GM21717 (cell line): ENCODE data around the gene PTPRC.

Experiments used
- ATAC-seq: cut with Tn5 transposase; IDR thresholded peaks from one replicate; pipeline ENCODE4 v1.9.1; 2021; ENCODE audit warnings: mild to moderate bottlenecking, moderate library complexity; ENCODE audit not compliant: unreplicated experiment

The PTPRC gene

GRCh38 chr1:198749279-198749678 lies 110.4 kb downstream of the PTPRC start:
- no peak for ATAC-seq

DNA sequence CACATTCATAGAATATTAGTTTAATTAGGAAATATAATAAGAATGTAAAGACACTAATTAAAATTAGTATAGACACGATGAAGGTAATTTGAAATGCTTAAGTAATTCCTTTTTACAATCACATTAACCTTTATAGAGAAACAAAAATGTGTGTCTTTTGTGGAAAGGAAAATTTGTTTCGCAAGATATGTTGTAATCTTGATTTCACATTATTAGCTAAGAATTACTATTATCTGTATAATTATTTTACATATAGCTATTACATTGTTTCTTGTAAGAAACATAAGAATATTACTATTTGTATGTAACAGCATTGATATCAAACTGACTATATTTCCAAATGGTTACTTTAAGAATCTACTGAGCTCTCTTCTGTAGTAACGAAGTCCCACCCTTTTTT lies 111.2 kb downstream of the PTPRC start:
- no peak for ATAC-seq

DNA sequence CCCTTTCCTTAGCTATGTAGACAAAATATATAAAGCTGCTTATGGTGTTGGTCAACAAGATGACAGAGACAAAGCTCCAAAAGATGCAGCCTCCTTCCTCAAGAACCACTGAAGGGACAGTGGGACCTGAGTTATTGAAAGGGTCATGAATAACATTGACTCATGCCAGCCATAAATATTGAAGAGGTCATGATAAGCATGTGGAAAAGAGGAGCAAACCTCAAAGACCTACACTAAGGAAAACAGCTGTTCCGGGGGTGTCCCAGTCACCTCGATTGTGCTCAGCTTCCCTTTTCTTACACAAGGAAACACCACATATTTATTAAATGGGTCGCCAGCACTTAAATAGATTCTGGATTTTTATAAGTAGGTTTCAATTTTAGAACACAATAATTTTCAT lies 112.9 kb downstream of the PTPRC start:
- no peak for ATAC-seq

DNA sequence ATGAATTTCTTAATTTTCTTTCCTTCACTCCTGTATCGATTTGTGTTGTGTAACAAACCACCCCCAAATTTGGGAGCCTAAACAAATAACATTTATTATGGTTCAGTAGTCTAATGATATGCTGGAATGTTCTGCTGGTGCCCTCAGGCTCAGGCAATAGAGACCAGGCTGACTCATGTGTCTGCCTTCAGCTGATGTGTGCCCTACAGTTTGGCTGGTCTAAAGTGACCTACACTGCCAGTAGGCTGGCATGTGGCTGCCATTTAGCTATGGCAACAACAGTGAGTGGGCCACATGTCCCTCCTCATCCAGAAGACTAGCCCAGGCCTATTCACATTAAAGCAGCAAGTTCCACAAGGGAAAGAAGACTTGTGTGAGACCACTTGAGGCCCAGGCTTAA lies 115.8 kb downstream of the PTPRC start:
- no peak for ATAC-seq

DNA sequence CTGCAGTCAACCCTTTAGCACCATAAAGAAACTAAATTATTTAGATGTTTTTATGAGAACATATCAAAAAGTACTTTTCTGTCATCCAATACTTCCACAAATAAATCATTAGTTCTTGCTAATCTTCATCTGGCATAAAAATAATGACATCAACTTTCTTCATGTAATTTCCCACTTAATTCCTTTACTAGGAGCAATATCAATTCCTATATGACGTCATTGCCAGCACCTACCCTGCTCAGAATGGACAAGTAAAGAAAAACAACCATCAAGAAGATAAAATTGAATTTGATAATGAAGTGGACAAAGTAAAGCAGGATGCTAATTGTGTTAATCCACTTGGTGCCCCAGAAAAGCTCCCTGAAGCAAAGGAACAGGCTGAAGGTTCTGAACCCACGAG lies 116.9 kb downstream of the PTPRC start:
- no peak for ATAC-seq

- ATAC-seq = no peak
Measured at GRCh38 chr1:198756470-198756869, 117.6 kb downstream of the PTPRC start.

- no peak for ATAC-seq
Measured at GRCh38 chr1:198761859-198762616, 123.2 kb downstream of the PTPRC start.

DNA sequence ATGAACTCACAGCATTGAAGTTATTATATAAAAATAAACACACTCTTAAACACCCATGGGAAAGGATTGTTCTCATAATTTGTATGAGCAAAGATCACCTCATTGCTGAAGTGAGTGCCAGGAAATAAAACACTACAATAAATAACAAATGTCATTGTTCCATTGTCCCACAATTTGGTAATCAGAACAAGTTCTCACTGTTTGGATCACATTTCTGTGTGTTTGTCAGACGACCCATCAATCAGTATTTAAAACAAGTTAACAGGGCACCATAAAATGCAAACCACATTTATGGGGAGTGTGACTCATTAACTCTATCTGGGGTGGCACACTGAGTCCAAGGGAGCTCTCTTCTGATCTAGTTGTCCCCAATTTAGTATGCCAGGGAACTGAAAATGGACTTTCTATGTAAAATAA lies 124.5 kb downstream of the PTPRC start:
- ATAC-seq = no peak

GRCh38 chr1:198764748-198765147 lies 125.9 kb downstream of the PTPRC start:
- no peak for ATAC-seq

DNA sequence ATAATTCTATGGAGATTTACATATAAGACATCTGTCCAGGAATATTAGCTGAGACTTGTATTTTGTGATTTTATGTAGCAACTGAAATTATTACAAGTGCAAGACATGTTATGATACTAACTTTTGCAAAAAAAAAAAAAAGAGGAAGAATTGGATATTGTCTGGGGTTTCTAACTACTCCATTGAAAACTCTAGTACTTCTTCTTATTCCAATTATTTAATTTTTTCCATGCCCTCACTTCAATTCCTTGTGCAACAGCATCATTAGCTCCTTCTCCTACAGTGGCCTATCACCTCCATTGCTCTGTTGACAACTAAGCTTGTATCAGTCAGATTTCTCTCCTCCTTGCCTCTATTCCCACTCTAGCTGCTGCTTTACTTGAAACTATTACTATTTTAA lies 126.6 kb downstream of the PTPRC start:
- ATAC-seq = no peak

DNA sequence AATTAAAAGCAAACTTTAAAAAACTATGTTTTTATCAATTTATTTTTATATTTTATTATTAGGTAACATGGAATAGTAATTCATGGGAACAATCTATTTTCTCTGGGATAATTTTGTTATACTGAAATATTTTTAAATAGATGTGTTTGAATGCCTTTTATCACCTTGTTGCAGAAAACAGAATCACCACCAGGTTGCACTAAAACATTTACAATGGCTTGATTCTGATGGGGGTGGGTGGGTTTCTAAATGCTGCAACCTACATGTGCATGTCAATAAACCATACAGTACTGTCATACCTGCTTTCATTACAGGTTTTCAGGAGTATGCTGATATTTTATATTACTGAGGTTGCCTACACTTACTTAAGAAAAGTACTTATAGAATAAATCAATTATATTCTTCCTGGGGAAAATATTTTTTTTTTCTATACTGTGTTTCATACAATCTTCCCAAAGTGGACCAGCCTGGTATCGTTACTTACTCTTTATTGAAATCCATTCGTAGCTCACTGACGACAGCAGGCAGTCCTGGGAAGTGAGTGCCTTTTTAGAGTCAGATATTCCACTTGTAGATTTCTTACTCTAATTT lies 132.8 kb downstream of the PTPRC start:
- ATAC-seq = no peak

DNA sequence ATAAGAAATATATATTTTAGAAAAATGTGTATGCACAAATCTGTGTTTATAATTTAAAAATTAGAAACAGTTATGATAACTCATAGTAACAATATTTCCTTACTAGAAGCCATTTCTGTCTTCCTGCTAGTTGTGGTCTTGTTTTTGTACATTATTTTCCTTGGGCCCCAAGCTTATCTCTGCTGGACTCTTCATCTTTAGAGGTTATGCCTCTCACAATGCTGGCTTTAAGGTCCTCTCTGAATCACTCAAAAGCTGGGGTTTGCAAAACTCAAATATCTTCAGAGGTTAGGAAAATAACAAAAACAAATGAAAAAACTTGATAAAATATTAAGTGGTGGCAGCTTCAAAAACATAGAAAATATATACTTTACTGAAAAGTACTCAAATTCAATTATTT lies 133.8 kb downstream of the PTPRC start:
- ATAC-seq = no peak

DNA sequence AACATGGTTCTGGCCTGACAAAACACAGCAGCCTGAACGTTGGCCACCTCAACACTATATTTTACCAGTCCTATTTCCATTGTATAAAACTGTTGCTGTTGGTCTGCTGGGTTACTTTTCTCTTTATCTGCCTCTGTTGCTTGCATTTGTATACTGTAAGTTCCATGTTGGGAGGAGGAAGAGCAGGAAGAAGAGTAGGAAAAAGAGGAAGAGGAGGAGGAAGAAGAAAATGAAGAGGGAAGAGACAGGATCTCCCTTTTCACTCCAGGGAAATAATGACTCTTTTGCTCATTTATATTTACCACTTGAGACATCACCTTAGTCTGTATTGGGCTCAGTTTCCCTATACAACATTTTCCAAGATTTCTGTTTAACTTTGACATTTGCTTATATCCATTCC lies 134.2 kb downstream of the PTPRC start:
- ATAC-seq = no peak

DNA sequence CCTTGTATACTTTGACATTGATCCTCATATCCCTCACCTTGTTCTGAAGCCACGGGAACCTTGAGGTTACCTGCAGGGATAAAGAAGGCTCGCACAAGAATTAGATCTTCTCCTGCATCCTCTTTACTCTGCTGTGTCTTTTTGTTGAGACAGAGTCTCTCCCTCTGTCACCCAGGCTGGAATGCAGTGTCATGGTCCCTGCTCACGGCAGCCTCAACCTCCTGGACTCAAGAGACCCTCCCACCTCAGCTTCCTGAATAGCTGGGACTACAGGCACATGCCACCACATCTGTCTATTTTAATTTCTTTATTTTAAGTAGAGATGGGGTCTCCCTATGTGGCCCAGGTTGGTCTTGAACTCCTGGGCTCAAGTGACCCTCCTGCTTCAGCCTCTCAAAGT lies 134.7 kb downstream of the PTPRC start:
- no peak for ATAC-seq

GRCh38 chr1:198774421-198774820 lies 135.6 kb downstream of the PTPRC start:
- ATAC-seq = no peak

- no peak for ATAC-seq
Measured at GRCh38 chr1:198775606-198776005, 136.8 kb downstream of the PTPRC start.

GRCh38 chr1:198776602-198777029 lies 137.8 kb downstream of the PTPRC start:
- no peak for ATAC-seq

DNA sequence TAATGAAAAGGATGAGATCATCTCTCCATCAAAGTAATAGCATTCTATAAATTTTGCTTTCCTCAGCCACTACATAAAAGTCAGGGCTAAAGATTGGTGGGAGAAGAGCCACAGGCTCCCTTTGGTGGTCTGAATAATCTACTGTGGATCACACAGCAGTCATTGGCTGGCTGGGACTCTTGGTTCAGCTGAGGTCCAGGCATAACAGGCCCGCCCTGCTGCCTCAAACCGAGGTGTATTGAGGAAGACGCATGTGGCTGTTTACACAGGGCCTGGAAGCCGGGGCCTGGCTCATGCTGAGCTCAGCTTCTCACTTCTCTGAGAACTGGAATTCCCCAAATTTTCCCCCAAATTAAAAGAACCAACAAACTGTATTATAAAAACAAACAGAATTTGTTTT lies 139.2 kb downstream of the PTPRC start:
- no peak for ATAC-seq

- ATAC-seq = no peak
Measured at GRCh38 chr1:198780376-198780775, 141.5 kb downstream of the PTPRC start.

GRCh38 chr1:198788561-198789064 lies 149.8 kb downstream of the PTPRC start:
- peak; percentile 84 for ATAC-seq

GRCh38 chr1:198793714-198794113 lies 154.9 kb downstream of the PTPRC start:
- no peak for ATAC-seq

GRCh38 chr1:198794498-198794897 lies 155.7 kb downstream of the PTPRC start:
- no peak for ATAC-seq

DNA sequence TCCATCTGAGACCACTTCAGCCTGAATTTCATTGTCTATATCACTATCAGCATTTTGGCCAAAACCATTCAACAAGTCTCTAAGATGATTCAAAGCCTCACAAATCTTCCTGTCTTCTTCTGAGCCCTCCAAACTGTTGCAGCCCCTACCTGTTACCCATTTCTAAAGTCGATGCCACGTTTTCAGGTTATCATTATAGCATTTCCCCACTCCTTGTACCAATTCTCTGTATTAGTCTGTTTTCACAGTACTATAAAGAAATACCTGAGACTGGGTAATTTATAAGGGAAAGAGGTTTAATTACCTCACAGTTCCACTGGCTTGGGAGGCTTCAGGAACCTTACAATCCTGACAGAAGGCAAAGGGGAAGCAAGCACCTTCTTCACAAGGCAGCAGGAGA lies 158.8 kb downstream of the PTPRC start:
- ATAC-seq = no peak
